Right lobe of liver (tissue), 6 donors: ENCODE results near the gene RUVBL2. TPM values are rescaled to one million over a fixed set of nuclear protein-coding genes. Genes with fewer than 3 reads are reported as not detected.

Experiments used
- ATAC-seq, 4 donors: fragments of 200-7000 bp; cut with Tn5 transposase; one replicate each; pipeline ENCODE4 v1.9.1; 2020; ENCODE audit warnings: mild to moderate bottlenecking in 4 of 4, moderate library complexity in 4 of 4
- DNase-seq, 3 donors: peaks; one replicate each; pipeline ENCODE4 v3.0.0-alpha.2; 2020
- H3K27ac ChIP-seq, 3 donors: fragments of 200-600 bp; one replicate each; pipeline ENCODE4 v1.8.0; 2022
- H3K27me3 ChIP-seq, 2 donors: fragments of 200-600 bp; one replicate each; pipeline ENCODE4 v1.8.0; 2022
- H3K36me3 ChIP-seq, 4 donors: fragments of 200-600 bp; sonication (generic) in 1 of 4; one replicate each; pipeline versions ENCODE4 v1.5.1 to v1.8.0; 2017 to 2022; ENCODE audit warnings: control low read depth in 1 of 4
- H3K4me1 ChIP-seq, 4 donors: fragments of 200-600 bp; sonication (generic) in 1 of 4; one replicate each; pipeline versions ENCODE4 v1.5.1 to v1.8.0; 2017 to 2022; ENCODE audit warnings: control low read depth in 1 of 4
- H3K4me3 ChIP-seq, 3 donors: fragments of 200-600 bp; one replicate each; pipeline ENCODE4 v1.8.0; 2022
- H3K9me3 ChIP-seq, 4 donors: fragments of 200-600 bp; sonication (generic) in 1 of 4; one replicate each; pipeline versions ENCODE4 v1.5.1 to v1.8.0; 2017 to 2022; ENCODE audit warnings: control low read depth in 1 of 4
- POLR2A ChIP-seq: fragments of 450-650 bp; IDR thresholded peaks from one replicate; pipeline ENCODE4 v1.6.1; 2017; ENCODE audit warnings: antibody characterized with exemption, mild to moderate bottlenecking
- WGBS: methylation state at CpG from one replicate; pipeline ENCODE4 v1.1.6; 2018; ENCODE audit warnings: low coverage, low lambda C conversion rate; ENCODE audit not compliant: insufficient coverage; ENCODE audit errors: missing lambda C conversion rate; 5-methylcytosine and 5-hydroxymethylcytosine counted together
- intact Hi-C, 2 donors: fragments of 100-400 bp; cut with DNase I; formaldehyde crosslinking; loops; one replicate each; pipeline versions ENCODE4 v1.11.2 to v1.14.1; 2022
- total RNA-seq, 6 experiments: library from RNA; depleted of rRNA in 2 of 6; stranded (reverse); fragments of >200 nt in 2 of 6; fragmentation: NEBNext Ultra II Directional in 3 of 6; extraction: Animal tissue kit (Norgen Biotek cat#: 25700) in 3 of 6; gene quantifications; one replicate each; pipeline versions ENCODE4 v1.1.0 to v1.2.4, GENCODE V29; 2016 to 2023
- TF ChIP-seq, protein P1 (sequence below), 4 donors: fragments of 200-600 bp in 3 of 4; fragments of 450-650 bp in 1 of 4; IDR thresholded peaks; one replicate each; pipeline versions ENCODE4 v1.5.1 to v1.8.0; 2016 to 2022; ENCODE audit warnings: antibody characterized with exemption in 4 of 4, mild to moderate bottlenecking in 2 of 4
- donor health status: DM: no; HTN: yes; CAD: no.
- donor health status: DM: no; HTN: no; CAD: no.
- donor health status: DM: no; HTN: no; CAD: no.
- donor health status: DM: no; HTN: yes; CAD: no.
- donor health status: DM: no; HTN: yes; CAD: no.

RUVBL2 gene
- total RNA-seq, 6 experiments from 2014 or later = 22.8 to 66.7 (median 32.3) TPM

DNA sequence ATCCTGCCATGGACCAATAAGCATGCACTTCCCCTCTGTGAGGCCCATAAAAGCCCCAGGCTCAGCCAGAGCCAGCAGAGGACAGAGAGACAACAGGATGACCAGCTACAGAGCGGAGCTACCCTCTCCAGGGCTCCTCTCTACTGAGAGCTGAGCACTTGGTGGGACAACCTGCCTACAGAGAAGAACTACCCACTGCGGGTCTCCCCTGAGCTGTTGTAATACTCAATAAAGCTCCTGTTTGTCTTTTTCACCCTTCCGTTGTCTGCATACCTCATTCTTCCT, 46.5 kb upstream of the RUVBL2 start:
- Histone ChIP-seq H3K4me1 (no peaks in the 10 kb centered on the region), H3K9me3 (no peaks in the 10 kb centered on the region), H3K4me3 (no peak overlapping the region), H3K27ac (no peak overlapping the region), H3K36me3 (no peaks in the 10 kb centered on the region), H3K27me3 (no peaks in the 10 kb centered on the region)
- no peak for ATAC-seq
- TF ChIP-seq, protein P1, sequence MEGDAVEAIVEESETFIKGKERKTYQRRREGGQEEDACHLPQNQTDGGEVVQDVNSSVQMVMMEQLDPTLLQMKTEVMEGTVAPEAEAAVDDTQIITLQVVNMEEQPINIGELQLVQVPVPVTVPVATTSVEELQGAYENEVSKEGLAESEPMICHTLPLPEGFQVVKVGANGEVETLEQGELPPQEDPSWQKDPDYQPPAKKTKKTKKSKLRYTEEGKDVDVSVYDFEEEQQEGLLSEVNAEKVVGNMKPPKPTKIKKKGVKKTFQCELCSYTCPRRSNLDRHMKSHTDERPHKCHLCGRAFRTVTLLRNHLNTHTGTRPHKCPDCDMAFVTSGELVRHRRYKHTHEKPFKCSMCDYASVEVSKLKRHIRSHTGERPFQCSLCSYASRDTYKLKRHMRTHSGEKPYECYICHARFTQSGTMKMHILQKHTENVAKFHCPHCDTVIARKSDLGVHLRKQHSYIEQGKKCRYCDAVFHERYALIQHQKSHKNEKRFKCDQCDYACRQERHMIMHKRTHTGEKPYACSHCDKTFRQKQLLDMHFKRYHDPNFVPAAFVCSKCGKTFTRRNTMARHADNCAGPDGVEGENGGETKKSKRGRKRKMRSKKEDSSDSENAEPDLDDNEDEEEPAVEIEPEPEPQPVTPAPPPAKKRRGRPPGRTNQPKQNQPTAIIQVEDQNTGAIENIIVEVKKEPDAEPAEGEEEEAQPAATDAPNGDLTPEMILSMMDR (IDR thresholded peaks at IDR 0.05) = no peak
- TF ChIP-seq POLR2A = no peak
- DNase-seq = no peak
- intact Hi-C loops = no loop called here
- 67% methylated on average over 2 of the region's 3 CpGs for WGBS

DNA sequence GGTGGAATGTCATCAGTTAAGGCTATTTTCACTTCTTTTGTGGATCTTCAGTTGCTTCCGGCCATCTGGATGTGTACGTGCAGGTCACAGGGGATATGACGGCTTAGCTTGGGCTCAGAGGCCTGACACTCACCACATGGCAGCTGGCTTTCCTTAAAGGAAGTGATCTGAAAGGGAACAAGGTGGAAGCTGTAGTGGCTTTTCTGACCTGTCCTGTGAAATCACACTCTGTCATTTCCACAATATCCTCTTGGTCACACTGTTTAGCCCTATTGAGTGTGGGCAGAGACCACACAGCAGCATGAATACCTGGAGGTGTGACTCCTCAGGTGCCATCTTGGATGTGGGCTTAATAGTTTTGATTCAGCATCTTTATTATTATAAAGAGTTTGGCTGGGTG, 43.5 kb upstream of the RUVBL2 start:
- Histone ChIP-seq H3K9me3 (no peaks in the 10 kb centered on the region), H3K27ac (peak overlapping the region in 2 of 3 donors; percentile 10 to 34), H3K4me3 (no peak overlapping the region), H3K4me1 (no peaks in the 10 kb centered on the region), H3K36me3 (no peaks in the 10 kb centered on the region), H3K27me3 (no peaks in the 10 kb centered on the region)
- intact Hi-C loops = no loop called here
- DNase-seq = no peak
- peak in 3 of 4 donors; percentile 14 to 57 (median 46) for ATAC-seq
- TF ChIP-seq, protein P1 (IDR thresholded peaks at IDR 0.05) = no peak
- TF ChIP-seq POLR2A = no peak
- WGBS = 63% methylated on average over 3 of the region's 3 CpGs

DNA sequence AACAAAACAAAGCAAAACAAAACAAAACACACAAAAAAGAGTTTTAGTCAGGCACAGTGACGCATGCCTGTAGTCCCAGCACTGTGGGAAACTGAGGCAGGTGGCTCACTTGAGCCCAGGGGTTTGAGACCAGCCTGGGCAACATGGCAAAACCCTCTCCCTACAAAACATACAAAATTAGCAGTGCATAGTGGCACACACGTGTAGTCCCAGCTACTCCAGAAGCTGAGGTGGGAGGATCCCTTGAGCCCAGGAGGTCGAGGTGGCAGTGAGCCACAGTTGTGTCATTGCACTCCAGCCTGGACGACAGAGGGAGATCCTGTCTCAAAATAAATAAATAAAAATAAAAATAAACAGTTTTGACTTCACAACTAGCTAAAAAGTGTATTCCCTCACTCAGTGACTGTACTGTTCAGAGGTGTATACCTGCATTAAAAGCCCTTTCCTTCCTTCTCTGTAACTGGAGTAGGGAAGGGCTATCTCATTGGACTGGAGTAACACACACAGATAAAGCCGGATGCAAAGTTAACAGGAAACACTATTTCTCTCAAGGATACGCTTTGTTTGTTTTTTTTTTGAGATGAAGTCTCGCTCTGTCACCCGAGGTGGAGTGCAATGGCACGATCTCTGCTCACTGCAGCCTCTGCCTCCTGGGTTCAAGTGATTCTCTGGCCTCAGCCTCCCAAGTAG, 42.7 kb upstream of the RUVBL2 start:
- TF ChIP-seq, protein P1 (IDR thresholded peaks at IDR 0.05) = no peak
- no peak for TF ChIP-seq POLR2A
- intact Hi-C loops = no loop called here
- DNase-seq = no peak
- ATAC-seq = peak in 2 of 4 donors; percentile 16 to 19
- Histone ChIP-seq H3K27me3 (no peaks in the 10 kb centered on the region), H3K4me3 (no peak overlapping the region), H3K4me1 (peaks cover 0 to 6% (median 0%) of the 10 kb centered on the region in 4 donors), H3K27ac (peak overlapping the region in 2 of 3 donors; percentile 10 to 34), H3K9me3 (no peaks in the 10 kb centered on the region), H3K36me3 (no peaks in the 10 kb centered on the region)
- WGBS = 53% methylated on average over 9 of the region's 9 CpGs

DNA sequence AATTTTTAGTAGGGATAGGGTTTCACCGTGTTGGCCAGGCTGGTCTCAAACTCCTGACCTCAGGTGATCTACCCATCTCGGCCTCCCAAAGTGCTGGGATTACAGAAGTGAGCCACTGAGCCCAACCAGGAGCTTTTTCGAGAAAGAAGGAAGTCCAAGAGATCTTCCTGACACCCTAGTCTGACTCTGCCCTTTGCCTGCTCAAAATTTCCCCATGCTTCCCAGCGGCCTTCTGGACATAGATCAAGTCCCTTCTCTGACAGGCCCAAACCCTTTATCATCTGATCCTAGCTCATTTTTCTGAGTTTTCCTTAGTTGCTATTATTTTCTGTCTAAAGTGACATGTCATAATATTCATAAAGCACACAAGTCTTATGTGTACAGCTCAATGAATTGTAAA, 40.5 kb upstream of the RUVBL2 start:
- ATAC-seq (no peak), DNase-seq (no peak)
- no peaks in the 10 kb centered on the region for H3K27me3 ChIP-seq
- H3K36me3 ChIP-seq = no peaks in the 10 kb centered on the region
- no peak overlapping the region for H3K4me3 ChIP-seq
- no peaks in the 10 kb centered on the region for H3K9me3 ChIP-seq
- no peak overlapping the region for H3K27ac ChIP-seq
- 69% methylated on average over 4 of the region's 4 CpGs for WGBS
- TF ChIP-seq, protein P1 (IDR thresholded peaks at IDR 0.05) = no peak
- TF ChIP-seq POLR2A = no peak
- intact Hi-C loops = no loop called here
- H3K4me1 ChIP-seq = peaks cover 0 to 6% (median 0%) of the 10 kb centered on the region in 4 donors
